GM21515 (cell line): Measurements from ENCODE around the gene C6orf163.
A peak's percentile ranks its signal among the peaks of the same experiment; 100 is the strongest.

Experiments used
- ATAC-seq: cut with Tn5 transposase; IDR thresholded peaks from one replicate; pipeline ENCODE4 v1.9.1; 2021; ENCODE audit not compliant: unreplicated experiment

The C6orf163 gene

DNA sequence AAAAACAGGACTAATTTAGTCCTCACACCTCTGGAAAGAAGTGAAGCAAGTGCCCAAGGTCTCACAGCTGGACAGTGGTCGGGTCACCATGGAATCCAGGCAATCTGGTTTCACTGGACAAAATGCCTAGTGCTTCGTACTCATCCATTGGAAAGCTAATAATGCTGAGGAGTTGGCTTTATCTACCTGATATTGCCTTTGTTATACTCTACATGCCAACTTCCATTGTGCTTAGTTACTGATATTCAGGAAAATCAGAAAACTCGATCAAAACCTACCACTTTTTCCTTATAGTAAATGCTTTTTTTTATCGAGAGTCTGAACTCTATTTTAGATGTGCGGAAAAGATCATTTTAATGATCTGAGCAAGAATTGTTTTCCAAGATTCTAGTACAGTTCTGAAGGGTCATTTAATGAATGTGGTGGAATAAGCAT, 64.1 kb downstream of the C6orf163 start:
- peak; percentile 22 for ATAC-seq
